ENCODE data around the gene IFNLR1.

DNA sequence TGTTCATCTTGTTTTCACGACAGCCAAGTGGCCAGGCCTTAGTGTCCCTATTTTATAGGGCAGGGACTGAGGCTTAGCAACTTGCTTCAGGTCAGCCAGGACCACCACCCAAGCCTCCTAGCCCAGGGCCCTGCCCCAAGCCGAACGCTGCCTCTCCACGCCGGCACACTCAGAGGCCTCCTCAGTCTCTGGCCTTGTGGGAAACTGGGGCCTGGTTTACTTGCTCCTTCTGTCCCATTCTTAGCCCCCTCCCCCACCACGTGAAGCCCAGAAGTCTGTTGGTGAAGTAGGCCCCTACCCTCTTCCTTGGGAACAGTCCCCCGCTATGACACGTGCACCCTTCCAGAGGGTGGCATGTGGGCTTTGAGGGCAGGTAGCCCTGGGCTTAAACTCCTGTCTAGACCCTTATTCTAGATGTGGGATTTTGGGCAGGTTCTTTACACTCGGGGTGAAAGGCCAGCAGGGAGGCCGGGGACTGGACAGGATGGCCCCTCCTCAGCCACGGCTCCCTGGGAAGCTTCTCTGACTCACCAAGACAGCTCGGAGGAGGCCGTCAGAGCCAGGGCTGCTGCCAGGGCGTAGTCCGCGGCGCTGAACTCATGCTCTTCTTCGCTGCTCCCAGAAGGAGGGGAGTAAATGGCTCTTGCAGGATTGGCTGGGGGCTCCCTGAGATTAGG is 79.5 kb downstream of the IFNLR1 start:
- TF ChIP-seq, protein P1, sequence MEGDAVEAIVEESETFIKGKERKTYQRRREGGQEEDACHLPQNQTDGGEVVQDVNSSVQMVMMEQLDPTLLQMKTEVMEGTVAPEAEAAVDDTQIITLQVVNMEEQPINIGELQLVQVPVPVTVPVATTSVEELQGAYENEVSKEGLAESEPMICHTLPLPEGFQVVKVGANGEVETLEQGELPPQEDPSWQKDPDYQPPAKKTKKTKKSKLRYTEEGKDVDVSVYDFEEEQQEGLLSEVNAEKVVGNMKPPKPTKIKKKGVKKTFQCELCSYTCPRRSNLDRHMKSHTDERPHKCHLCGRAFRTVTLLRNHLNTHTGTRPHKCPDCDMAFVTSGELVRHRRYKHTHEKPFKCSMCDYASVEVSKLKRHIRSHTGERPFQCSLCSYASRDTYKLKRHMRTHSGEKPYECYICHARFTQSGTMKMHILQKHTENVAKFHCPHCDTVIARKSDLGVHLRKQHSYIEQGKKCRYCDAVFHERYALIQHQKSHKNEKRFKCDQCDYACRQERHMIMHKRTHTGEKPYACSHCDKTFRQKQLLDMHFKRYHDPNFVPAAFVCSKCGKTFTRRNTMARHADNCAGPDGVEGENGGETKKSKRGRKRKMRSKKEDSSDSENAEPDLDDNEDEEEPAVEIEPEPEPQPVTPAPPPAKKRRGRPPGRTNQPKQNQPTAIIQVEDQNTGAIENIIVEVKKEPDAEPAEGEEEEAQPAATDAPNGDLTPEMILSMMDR (IDR thresholded peaks at IDR 0.05): no peak
- TF ChIP-seq POLR2A (IDR thresholded peaks at IDR 0.05): no peak

Measured in esophagus squamous epithelium (tissue), 4 donors.